Naive thymus-derived CD8-positive, alpha-beta T cell (primary cell): ENCODE data around the gene TNNI3K. TPM values are rescaled to one million over a fixed set of nuclear protein-coding genes. Genes with fewer than 3 reads are reported as not detected.

Experiments
- ATAC-seq, 2 donors: fragments of 150-1000 bp; cut with Tn5 transposase in 1 of 2; sonication (Bioruptor Pico), chemical (Tn5 transposase) in 1 of 2; 1 replicate in 1 of 2; 2 replicates in 1 of 2; pipeline ENCODE4 v1.10.0; 2021; ENCODE audit warnings: mild to moderate bottlenecking in 2 of 2, moderate library complexity in 2 of 2
- POLR2A ChIA-PET: fragments of 350-600 bp; sonication (Branson Sonifier 250); formaldehyde crosslinking; loops from one replicate; lab custom pipeline; 2021; ENCODE audit warnings: antibody characterized with exemption; lab: Charles Lee
- DNase-seq, 10 donors: peaks; one replicate each; pipeline versions ENCODE4 v3.0.0 to v3.0.0-alpha.2; 2020 to 2022
- H3K27ac Mint-ChIP-seq, 10 donors: one replicate each; pipeline ENCODE4 v1.8.0; 2020 to 2022; ENCODE audit warnings: mild to moderate bottlenecking in 10 of 10, mixed read lengths in 10 of 10, moderate library complexity in 4 of 10, inconsistent platforms in 1 of 10
- H3K27me3 Mint-ChIP-seq, 5 donors: one replicate each; pipeline ENCODE4 v1.8.0; 2021 to 2022; ENCODE audit warnings: mixed read lengths in 5 of 5
- H3K36me3 Mint-ChIP-seq, 3 donors: one replicate each; pipeline ENCODE4 v1.8.0; 2020 to 2022; ENCODE audit warnings: mixed read lengths in 3 of 3, mild to moderate bottlenecking in 2 of 3, inconsistent platforms in 1 of 3
- H3K4me1 Mint-ChIP-seq, 4 donors: one replicate each; pipeline ENCODE4 v1.8.0; 2021 to 2022; ENCODE audit warnings: mixed read lengths in 4 of 4
- H3K4me3 Mint-ChIP-seq, 10 donors: one replicate each; pipeline ENCODE4 v1.8.0; 2020 to 2022; ENCODE audit warnings: mild to moderate bottlenecking in 10 of 10, mixed read lengths in 10 of 10, moderate library complexity in 6 of 10, inconsistent platforms in 1 of 10
- H3K9me3 Mint-ChIP-seq, 9 donors: one replicate each; pipeline ENCODE4 v1.8.0; 2020 to 2022; ENCODE audit warnings: mixed read lengths in 9 of 9, mild to moderate bottlenecking in 3 of 9, inconsistent platforms in 1 of 9, moderate library complexity in 1 of 9
- polyA plus RNA-seq, 3 donors: library from polyadenylated mRNA; unstranded; fragments of 300-500 nt; fragmentation: Illumina TruSeq; gene quantifications; one replicate each; pipeline ENCODE4 v1.2.3, GENCODE V29; 2021
- total RNA-seq, 8 experiments: library from RNA in 2 of 8; stranded (reverse) in 2 of 8; gene quantifications; one replicate each; pipeline ENCODE4 v1.2.3 and lab custom pipeline; 2021 to 2026

TNNI3K gene
- total and polyA plus RNA-seq, 5 experiments from 2014 or later, result 0.43 to 2.4 TPM; not detected in 3

GRCh38 chr1:74467786-74468377, 232.7 kb downstream of the TNNI3K start:
- DNase-seq (no peak), ATAC-seq (no peak)
- H3K27ac Mint-ChIP-seq, result no peak overlapping the region
- H3K4me3 Mint-ChIP-seq, result no peak overlapping the region
- POLR2A ChIA-PET, result no interaction called here
- H3K4me1 Mint-ChIP-seq, result no peaks in the 10 kb centered on the region
- H3K9me3 Mint-ChIP-seq, result no peaks in the 10 kb centered on the region
- H3K36me3 Mint-ChIP-seq, result no peaks in the 10 kb centered on the region
- H3K27me3 Mint-ChIP-seq, result peaks cover 0 to 8% (median 1%) of the 10 kb centered on the region in 5 donors

GRCh38 chr1:74468982-74469603, 233.9 kb downstream of the TNNI3K start:
- peaks cover 0 to 8% (median 3%) of the 10 kb centered on the region in 5 donors for H3K27me3 Mint-ChIP-seq
- no peaks in the 10 kb centered on the region for H3K36me3 Mint-ChIP-seq
- H3K27ac Mint-ChIP-seq, result no peak overlapping the region
- H3K4me3 Mint-ChIP-seq, result no peak overlapping the region
- no peaks in the 10 kb centered on the region for H3K9me3 Mint-ChIP-seq
- no peak for ATAC-seq
- peak in 1 of 10 donors; percentile 2 for DNase-seq
- no peaks in the 10 kb centered on the region for H3K4me1 Mint-ChIP-seq
- POLR2A ChIA-PET, result no interaction called here

- DNase-seq (no peak), ATAC-seq (no peak)
- Mint-ChIP-seq H3K27me3 (peaks cover 0 to 8% (median 3%) of the 10 kb centered on the region in 5 donors), H3K36me3 (no peaks in the 10 kb centered on the region), H3K4me1 (no peaks in the 10 kb centered on the region), H3K27ac (no peak overlapping the region), H3K9me3 (no peaks in the 10 kb centered on the region), H3K4me3 (no peak overlapping the region)
- POLR2A ChIA-PET, result no interaction called here
These were observed 235.1 kb downstream of the TNNI3K start for GRCh38 chr1:74470251-74470650.

GRCh38 chr1:74470936-74471335, 235.7 kb downstream of the TNNI3K start:
- no peaks in the 10 kb centered on the region for H3K9me3 Mint-ChIP-seq
- POLR2A ChIA-PET, result no interaction called here
- ATAC-seq (no peak), DNase-seq (no peak)
- H3K36me3 Mint-ChIP-seq, result no peaks in the 10 kb centered on the region
- no peak overlapping the region for H3K4me3 Mint-ChIP-seq
- H3K27ac Mint-ChIP-seq, result no peak overlapping the region
- no peaks in the 10 kb centered on the region for H3K4me1 Mint-ChIP-seq
- peaks cover 0 to 8% (median 3%) of the 10 kb centered on the region in 5 donors for H3K27me3 Mint-ChIP-seq

- Mint-ChIP-seq H3K4me1 (no peaks in the 10 kb centered on the region), H3K27ac (no peak overlapping the region), H3K36me3 (no peaks in the 10 kb centered on the region), H3K27me3 (peaks cover 0 to 8% (median 3%) of the 10 kb centered on the region in 5 donors), H3K4me3 (no peak overlapping the region), H3K9me3 (no peaks in the 10 kb centered on the region)
- POLR2A ChIA-PET, result no interaction called here
- DNase-seq (no peak), ATAC-seq (no peak)
These were observed 236.3 kb downstream of the TNNI3K start for GRCh38 chr1:74471470-74471869.

- H3K27me3 Mint-ChIP-seq, result peaks cover 0 to 8% (median 1%) of the 10 kb centered on the region in 5 donors
- H3K9me3 Mint-ChIP-seq, result no peaks in the 10 kb centered on the region
- no peak overlapping the region for H3K4me3 Mint-ChIP-seq
- POLR2A ChIA-PET, result no interaction called here
- H3K4me1 Mint-ChIP-seq, result no peaks in the 10 kb centered on the region
- H3K36me3 Mint-ChIP-seq, result no peaks in the 10 kb centered on the region
- no peak for DNase-seq
- ATAC-seq, result no peak
- no peak overlapping the region for H3K27ac Mint-ChIP-seq
These were observed 239.4 kb downstream of the TNNI3K start for GRCh38 chr1:74474585-74474984.

- ATAC-seq (no peak), DNase-seq (no peak)
- Mint-ChIP-seq H3K4me1 (no peaks in the 10 kb centered on the region), H3K36me3 (no peaks in the 10 kb centered on the region), H3K27ac (no peak overlapping the region), H3K9me3 (peaks cover 0 to 3% (median 0%) of the 10 kb centered on the region in 9 donors), H3K4me3 (no peak overlapping the region), H3K27me3 (peaks cover 0 to 13% (median 2%) of the 10 kb centered on the region in 5 donors)
- POLR2A ChIA-PET, result no interaction called here
These were observed 243.8 kb downstream of the TNNI3K start for GRCh38 chr1:74478979-74479378.

- Mint-ChIP-seq H3K27ac (no peak overlapping the region), H3K4me1 (no peaks in the 10 kb centered on the region), H3K27me3 (peaks cover 0 to 13% (median 7%) of the 10 kb centered on the region in 5 donors), H3K4me3 (no peak overlapping the region), H3K9me3 (peaks cover 0 to 3% (median 0%) of the 10 kb centered on the region in 9 donors), H3K36me3 (no peaks in the 10 kb centered on the region)
- no peak for DNase-seq
- ATAC-seq, result no peak
- POLR2A ChIA-PET, result no interaction called here
These were observed 244.9 kb downstream of the TNNI3K start for GRCh38 chr1:74480068-74480467.

- no peak overlapping the region for H3K27ac Mint-ChIP-seq
- H3K36me3 Mint-ChIP-seq, result no peaks in the 10 kb centered on the region
- peaks cover 0 to 3% (median 0%) of the 10 kb centered on the region in 9 donors for H3K9me3 Mint-ChIP-seq
- POLR2A ChIA-PET, result no interaction called here
- no peaks in the 10 kb centered on the region for H3K4me1 Mint-ChIP-seq
- H3K4me3 Mint-ChIP-seq, result no peak overlapping the region
- H3K27me3 Mint-ChIP-seq, result peaks cover 0 to 13% (median 7%) of the 10 kb centered on the region in 5 donors
- DNase-seq, result no peak
- no peak for ATAC-seq
These were observed 246.4 kb downstream of the TNNI3K start for GRCh38 chr1:74481607-74482006.

GRCh38 chr1:74485622-74486021, 250.4 kb downstream of the TNNI3K start:
- Mint-ChIP-seq H3K27ac (no peak overlapping the region), H3K4me3 (no peak overlapping the region), H3K4me1 (no peaks in the 10 kb centered on the region), H3K27me3 (peaks cover 2 to 9% (median 5%) of the 10 kb centered on the region in 5 donors), H3K36me3 (no peaks in the 10 kb centered on the region), H3K9me3 (peaks cover 0 to 1% (median 0%) of the 10 kb centered on the region in 9 donors)
- DNase-seq (no peak), ATAC-seq (no peak)
- POLR2A ChIA-PET, result no interaction called here

GRCh38 chr1:74486036-74486435, 250.8 kb downstream of the TNNI3K start:
- POLR2A ChIA-PET, result no interaction called here
- ATAC-seq, result no peak
- Mint-ChIP-seq H3K27ac (no peak overlapping the region), H3K9me3 (no peaks in the 10 kb centered on the region), H3K4me3 (no peak overlapping the region), H3K4me1 (no peaks in the 10 kb centered on the region), H3K36me3 (no peaks in the 10 kb centered on the region), H3K27me3 (peaks cover 2 to 8% (median 4%) of the 10 kb centered on the region in 5 donors)
- no peak for DNase-seq

- POLR2A ChIA-PET, result no interaction called here
- Mint-ChIP-seq H3K9me3 (peaks cover 0 to 2% (median 0%) of the 10 kb centered on the region in 9 donors), H3K4me3 (no peak overlapping the region), H3K36me3 (no peaks in the 10 kb centered on the region), H3K27ac (no peak overlapping the region), H3K27me3 (peaks cover 0 to 8% (median 0%) of the 10 kb centered on the region in 5 donors), H3K4me1 (no peaks in the 10 kb centered on the region)
- no peak for DNase-seq
- no peak for ATAC-seq
These were observed 261.5 kb downstream of the TNNI3K start for GRCh38 chr1:74496669-74497068.

- POLR2A ChIA-PET, result no interaction called here
- no peak overlapping the region for H3K27ac Mint-ChIP-seq
- H3K27me3 Mint-ChIP-seq, result peaks cover 0 to 14% (median 0%) of the 10 kb centered on the region in 5 donors
- no peaks in the 10 kb centered on the region for H3K9me3 Mint-ChIP-seq
- ATAC-seq (no peak), DNase-seq (no peak)
- no peak overlapping the region for H3K4me3 Mint-ChIP-seq
- no peaks in the 10 kb centered on the region for H3K36me3 Mint-ChIP-seq
- no peaks in the 10 kb centered on the region for H3K4me1 Mint-ChIP-seq
These were observed 263.7 kb downstream of the TNNI3K start for GRCh38 chr1:74498901-74499300.
